Peyer's patch (tissue), 4 donors: ENCODE data around the gene ESYT2.

ENCODE experiments used
- CTCF ChIP-seq, 6 experiments: fragments of 450-650 bp in 4 of 6; fragments of 200-600 bp in 2 of 6; sonication (generic) in 1 of 6; IDR thresholded peaks; one replicate each; pipeline ENCODE4 v1.5.1; 2017 to 2019; ENCODE audit warnings: antibody characterized with exemption in 6 of 6, mild to moderate bottlenecking in 3 of 6, moderate library complexity in 1 of 6
- POLR2A ChIP-seq, 2 donors: fragments of 450-650 bp; IDR thresholded peaks; one replicate each; pipeline ENCODE4 v1.5.1; 2017; ENCODE audit warnings: antibody characterized with exemption in 2 of 2, mild to moderate bottlenecking in 2 of 2, moderate library complexity in 2 of 2

- TF ChIP-seq POLR2A (IDR thresholded peaks at IDR 0.05): no peak
- TF ChIP-seq CTCF (IDR thresholded peaks at IDR 0.05): no peak
Measured at GRCh38 chr7:158837790-158838637, 8.7 kb upstream of the ESYT2 start.
